Measurements from ENCODE around the gene FAM240B.

- TF ChIP-seq RAD21 (IDR thresholded peaks at IDR 0.05) (no peak), TAF1 (conservative IDR thresholded peaks at IDR 0.05) (no peak), HNF4A (conservative IDR thresholded peaks at IDR 0.05) (no peak), CTCF (IDR thresholded peaks at IDR 0.05; ENCODE audit: low read depth, low read length, missing input control) (no peak), YY1 (IDR thresholded peaks at IDR 0.05) (no peak)
Measured at GRCh38 chr9:38671748-38672147, 48.2 kb downstream of the FAM240B start.

Data from liver (tissue), 3 donors.